ENCODE measurements around the gene LGR4. TPM values are rescaled to one million over a fixed set of nuclear protein-coding genes. Genes with fewer than 3 reads are reported as not detected.

The LGR4 gene
- total RNA-seq, 1 donor = 25.1 TPM

GRCh38 chr11:27467181-27467913 lies 5.2 kb downstream of the LGR4 start:
- TF ChIP-seq CTCF (IDR thresholded peaks at IDR 0.05; ENCODE audit: insufficient read depth, low read length) = no peak
- H3K4me3 ChIP-seq (ENCODE audit: low read depth, low read length) = no peak overlapping the region
- DNase-seq (ENCODE audit: low read depth) = no peak

- DNase-seq (ENCODE audit: low read depth) = no peak
- no peak for TF ChIP-seq CTCF (IDR thresholded peaks at IDR 0.05; ENCODE audit: insufficient read depth, low read length)
- H3K4me3 ChIP-seq (ENCODE audit: low read depth, low read length) = no peak overlapping the region
Measured at GRCh38 chr11:27466363-27466762, 6.2 kb downstream of the LGR4 start.

DNA sequence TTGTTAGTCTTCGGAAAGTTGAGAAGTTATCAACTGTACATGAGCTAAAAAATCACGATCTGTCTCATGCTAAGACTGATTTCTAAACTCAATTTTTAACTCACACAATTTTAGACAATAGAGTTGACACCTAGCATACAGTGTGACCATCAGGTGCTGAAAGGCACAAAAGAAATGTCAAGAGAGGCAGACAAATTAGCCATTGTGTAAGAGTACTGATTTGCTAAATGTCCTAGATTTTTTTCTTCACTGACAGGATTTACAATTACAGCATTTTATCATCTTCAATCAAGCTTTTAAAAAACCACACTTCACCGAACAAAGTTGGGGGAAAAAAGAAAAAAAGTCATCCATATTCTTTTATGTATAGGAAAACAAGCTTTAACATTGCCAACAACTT lies 7.0 kb downstream of the LGR4 start:
- no peak for DNase-seq (ENCODE audit: low read depth)
- H3K4me3 ChIP-seq (ENCODE audit: low read depth, low read length) = no peak overlapping the region
- TF ChIP-seq CTCF (IDR thresholded peaks at IDR 0.05; ENCODE audit: insufficient read depth, low read length) = no peak

GRCh38 chr11:27464909-27465308 lies 7.7 kb downstream of the LGR4 start:
- no peak for TF ChIP-seq CTCF (IDR thresholded peaks at IDR 0.05; ENCODE audit: insufficient read depth, low read length)
- no peak for DNase-seq (ENCODE audit: low read depth)
- H3K4me3 ChIP-seq (ENCODE audit: low read depth, low read length) = no peak overlapping the region

GRCh38 chr11:27464289-27464696 lies 8.3 kb downstream of the LGR4 start:
- no peak for TF ChIP-seq CTCF (IDR thresholded peaks at IDR 0.05; ENCODE audit: insufficient read depth, low read length)
- peak; percentile 50 for DNase-seq (ENCODE audit: low read depth)
- H3K4me3 ChIP-seq (ENCODE audit: low read depth, low read length) = no peak overlapping the region

- no peak for DNase-seq (ENCODE audit: low read depth)
- no peak for TF ChIP-seq CTCF (IDR thresholded peaks at IDR 0.05; ENCODE audit: insufficient read depth, low read length)
- H3K4me3 ChIP-seq (ENCODE audit: low read depth, low read length) = no peak overlapping the region
Measured at GRCh38 chr11:27462543-27462942, 10.0 kb downstream of the LGR4 start.

All from fibroblast of the aortic adventitia (primary cell).